K562 (cell line): ENCODE data around the gene ANKRD13D. TPM values are rescaled to one million over a fixed set of nuclear protein-coding genes. Genes with fewer than 3 reads are reported as not detected.

Source experiments
- ATAC-seq: fragments of 200-7000 bp; cut with Tn5 transposase; 3 replicates; pipeline ENCODE4 v1.9.1; 2020; ENCODE audit warnings: moderate library complexity
- BruUV-seq: library from RNA; stranded (reverse); fragments of 400-500 nt; replicated peaks from 2 replicates; lab custom pipeline; 2021; lab: Mats Ljungman, UMichigan
- CTCF ChIA-PET: fragments of 300-600 bp; formaldehyde crosslinking; extraction: SDS; loops from one replicate; lab custom pipeline; 2021; ENCODE audit warnings: low intra/inter-chr PET ratio; lab: Yijun Ruan, JAX
- POLR2A ChIA-PET: fragments of 300-600, 350-650 bp; sonication (Branson Sonifier 250); formaldehyde crosslinking; extraction: SDS; loops from one replicate; lab custom pipeline; 2021; ENCODE audit warnings: antibody characterized with exemption, inconsistent platforms; lab: Yijun Ruan, JAX
- DNase-seq, 4 experiments: peaks; one replicate each; pipeline versions ENCODE4 v3.0.0 to v3.0.0-alpha.2; 2011 to 2018; ENCODE audit warnings: low spot score in 3 of 4, mixed read lengths in 3 of 4; ENCODE audit errors: extremely low read depth in 1 of 4
- FAIRE-seq: peaks from 2 replicates; lab custom pipeline; 2011; peaks lifted over from hg19 to GRCh38; lab: Jason Lieb, UNC
- H2AFZ ChIP-seq: 2 replicates; pipeline ENCODE4 v1.6.0; 2011; ENCODE audit warnings: low read depth, low read length, control low read depth, inconsistent platforms
- H3K27ac ChIP-seq: fragments of 200-600 bp; 3 replicates; pipeline ENCODE4 v1.8.0; 2011; ENCODE audit warnings: low read depth, mild to moderate bottlenecking, control low read depth, inconsistent platforms, low read length, moderate library complexity, mixed read lengths; ENCODE audit errors: extremely low read depth
- H3K27me3 ChIP-seq, 2 experiments: fragments of 300-600 bp in 1 of 2; 2 replicates in 1 of 2; 3 replicates in 1 of 2; pipeline versions ENCODE4 v1.6.0 to v1.8.0; 2011; ENCODE audit warnings: inconsistent platforms in 2 of 2, low read length in 2 of 2, mild to moderate bottlenecking in 1 of 2, mixed read lengths in 1 of 2, moderate library complexity in 1 of 2; ENCODE audit not compliant: control insufficient read depth in 2 of 2, insufficient read depth in 2 of 2
- H3K36me3 ChIP-seq: fragments of 300-600 bp; 3 replicates; pipeline ENCODE4 v1.8.0; 2011; ENCODE audit warnings: mild to moderate bottlenecking, low read length, inconsistent platforms; ENCODE audit not compliant: control insufficient read depth, insufficient read depth
- H3K4me1 ChIP-seq, 2 experiments: fragments of 200-600 bp in 1 of 2; replicated peaks in 1 of 2; 2 replicates in 1 of 2; 3 replicates in 1 of 2; pipeline versions ENCODE4 v1.5.1 to v1.8.0; 2011; ENCODE audit warnings: inconsistent platforms in 2 of 2, low read length in 2 of 2, mild to moderate bottlenecking in 1 of 2, mixed read lengths in 1 of 2, moderate library complexity in 1 of 2; ENCODE audit not compliant: control insufficient read depth in 2 of 2, insufficient read depth in 2 of 2
- H3K4me2 ChIP-seq: 2 replicates; pipeline ENCODE4 v1.6.1; 2011; ENCODE audit warnings: low read length, control low read depth, inconsistent platforms, mixed read lengths; ENCODE audit not compliant: insufficient read depth
- H3K4me3 ChIP-seq: fragments of 200-600 bp; sonication (generic), shearing (Covaris generic); 2 replicates; pipeline ENCODE4 v1.5.1; 2016; ENCODE audit warnings: control low read depth, inconsistent platforms
- H3K79me2 ChIP-seq: fragments of 200-600 bp; 3 replicates; pipeline ENCODE4 v1.8.0; 2011; ENCODE audit warnings: low read length, inconsistent platforms; ENCODE audit not compliant: control insufficient read depth, insufficient read depth
- H3K9ac ChIP-seq, 2 experiments: 2 replicates each; pipeline versions ENCODE4 v1.6.0 to v1.6.1; 2011; ENCODE audit warnings: low read depth in 2 of 2, low read length in 2 of 2, control low read depth in 1 of 2, inconsistent platforms in 1 of 2, mild to moderate bottlenecking in 1 of 2, mixed read lengths in 1 of 2; ENCODE audit not compliant: insufficient read depth in 1 of 2
- H3K9me1 ChIP-seq: one replicate; pipeline ENCODE4 v1.6.0; 2011; ENCODE audit warnings: inconsistent platforms, mild to moderate bottlenecking, low read length, moderate library complexity; ENCODE audit not compliant: control insufficient read depth, insufficient read depth
- H3K9me3 ChIP-seq: replicated peaks from 2 replicates; pipeline ENCODE4 v1.5.1; 2011; ENCODE audit warnings: low read depth, low read length, inconsistent platforms; ENCODE audit not compliant: control insufficient read depth, insufficient read depth
- H4K20me1 ChIP-seq: replicated peaks from 2 replicates; pipeline ENCODE4 v1.6.1; 2011; ENCODE audit warnings: low read length, inconsistent platforms, mixed read lengths; ENCODE audit not compliant: control insufficient read depth, insufficient read depth
- CCNT2 ChIP-seq: IDR thresholded peaks from 2 replicates; pipeline ENCODE4 v1.6.1; 2011; ENCODE audit warnings: borderline replicate concordance, low read depth, mild to moderate bottlenecking, moderate library complexity, mixed read lengths, low read length; ENCODE audit not compliant: insufficient read length; ENCODE audit errors: extremely low read depth
- CUX1 ChIP-seq: fragments of 200-800 bp; sonication (Bioruptor generic); IDR thresholded peaks from 2 replicates; pipeline ENCODE4 v1.6.1; 2016; ENCODE audit warnings: missing genetic modification characterization, missing compliant biosample characterization
- FOXP1 ChIP-seq: sonication (generic); formaldehyde crosslinking; IDR thresholded peaks from 2 replicates; pipeline ENCODE4 v1.8.0; 2022; ENCODE audit warnings: mild to moderate bottlenecking, missing genetic modification reagents
- HNRNPL ChIP-seq: fragments of 200-400 bp; formaldehyde crosslinking; IDR thresholded peaks from 2 replicates; pipeline ENCODE4 v1.6.1; 2017; ENCODE audit warnings: low read depth, mild to moderate bottlenecking, low read length
- MEIS2 ChIP-seq: fragments of 450-650 bp; IDR thresholded peaks from 2 replicates; pipeline ENCODE4 v1.6.1; 2014; ENCODE audit warnings: mild to moderate bottlenecking; ENCODE audit not compliant: partially characterized antibody
- POLR2A ChIP-seq: fragments of 450-650 bp; conservative IDR thresholded peaks from 2 replicates; pipeline ENCODE4 v1.6.1; 2016
- POLR2AphosphoS2 ChIP-seq: IDR thresholded peaks from 2 replicates; pipeline ENCODE4 v1.6.1; 2012; ENCODE audit warnings: low read length, improper control_type of control experiment
- POLR2G ChIP-seq: fragments of 200-400 bp; formaldehyde crosslinking; IDR thresholded peaks from 2 replicates; pipeline ENCODE4 v1.6.1; 2017; ENCODE audit warnings: low read depth, mild to moderate bottlenecking, antibody characterized with exemption, low read length, moderate library complexity
- RBM22 ChIP-seq: fragments of 200-400 bp; formaldehyde crosslinking; IDR thresholded peaks from 2 replicates; pipeline ENCODE4 v1.6.1; 2018; ENCODE audit warnings: low read length, low read depth; ENCODE audit not compliant: poor library complexity, severe bottlenecking
- SUPT5H ChIP-seq: fragments of 450-650 bp; IDR thresholded peaks from 2 replicates; pipeline ENCODE4 v1.6.1; 2016
- TBP ChIP-seq: optimal IDR thresholded peaks from 2 replicates; pipeline ENCODE3; 2011; ENCODE audit warnings: low read depth, low read length, improper control_type of control experiment
- ZNF263 ChIP-seq: sonication (generic); formaldehyde crosslinking; IDR thresholded peaks from 2 replicates; pipeline ENCODE4 v1.8.0; 2022; ENCODE audit warnings: mild to moderate bottlenecking, missing genetic modification reagents, borderline replicate concordance
- WGBS: fragments of 100-300 bp; shearing (Covaris generic); methylation state at CpG from one replicate; pipeline ENCODE4 v1.1.6; 2016; ENCODE audit warnings: low coverage, mixed read lengths; ENCODE audit not compliant: insufficient coverage; ENCODE audit errors: missing lambda C conversion rate; 5-methylcytosine and 5-hydroxymethylcytosine counted together
- in situ Hi-C: fragments of 300-500 bp; cut with MboI; formaldehyde crosslinking; loops from 4 replicates; pipeline ENCODE4 v1.15.0; 2018; ENCODE audit warnings: inconsistent platforms, mixed read lengths
- intact Hi-C: fragments of 100-400 bp; cut with micrococcal nuclease; formaldehyde crosslinking; loops from 2 replicates; pipeline ENCODE4 v1.14.2; 2022
- polyA plus RNA-seq, 8 experiments: library from polyadenylated mRNA; depleted of rRNA in 4 of 8; stranded (reverse) in 5 of 8; unstranded in 3 of 8; fragments of >200 nt; fragmentation: Nextera tagmentation in 2 of 8; fragmentation: Illumina TruSeq in 1 of 8; extraction: Ambion mirVana in 2 of 8; extraction: Trizol in 1 of 8; gene quantifications; 2 replicates each; pipeline versions ENCODE4 v1.2.1 to v1.2.3, GENCODE V29; 2011 to 2014; ENCODE audit warnings: inconsistent platforms in 1 of 8, missing spikeins in 1 of 8
- total RNA-seq, 7 experiments: library from RNA; depleted of rRNA in 6 of 7; stranded (reverse); fragments of >200 nt in 6 of 7; fragmentation: Illumina TruSeq in 2 of 7; extraction: Trizol in 2 of 7; gene quantifications; 2 replicates each; pipeline versions ENCODE4 v1.2.1 to v1.2.3, GENCODE V29; 2011 to 2021; ENCODE audit warnings: low replicate concordance in 1 of 7
- TF ChIP-seq, protein P1 (sequence below): fragments of 450-650 bp; IDR thresholded peaks from 2 replicates; pipeline ENCODE4 v1.6.1; 2016; ENCODE audit warnings: mild to moderate bottlenecking

The ANKRD13D gene
- total and polyA plus RNA-seq, 9 of the 15 experiments (the other 6 are each of a cell fraction or from before 2014, with no cell fraction given), result 0.94 to 40.9 (median 22.4) TPM

GRCh38 chr11:67285541-67286498, 3.3 kb upstream of the ANKRD13D start:
- Histone ChIP-seq H2AFZ (no peak overlapping the region), H3K36me3 (peaks cover 77% of the 10 kb centered on the region; the same call in 2 of the 3 replicates), H3K9me1 (no peaks in the 10 kb centered on the region), H3K9ac (no peak overlapping the region), H3K79me2 (peaks cover 15% of the 10 kb centered on the region), H3K9me3 (no peaks in the 10 kb centered on the region), H3K27me3 (no peaks in the 10 kb centered on the region), H3K4me3 (no peak overlapping the region), H3K4me1 (peaks cover 15 to 62% of the 10 kb centered on the region in 2 experiments), H4K20me1 (no peaks in the 10 kb centered on the region), H3K4me2 (no peak overlapping the region), H3K27ac (no peak overlapping the region)
- intact Hi-C loops, result no loop called here
- DNase-seq (no peak), ATAC-seq (no peak), FAIRE-seq (no peak)
- ChIA-PET CTCF (no interaction called here), POLR2A (interaction anchor here (0.5 to 3.4 kb wide), 6 partner anchors 8 to 179 kb away, joined by 3 to 29 read pairs (median 4); no protein-coding TSS in a partner anchor)
- BruUV-seq, result TSS peak; percentile 48
- 93% methylated on average over 32 of the region's 39 CpGs for WGBS
- in situ Hi-C loops, result no loop called here
- TF ChIP-seq, protein P1, sequence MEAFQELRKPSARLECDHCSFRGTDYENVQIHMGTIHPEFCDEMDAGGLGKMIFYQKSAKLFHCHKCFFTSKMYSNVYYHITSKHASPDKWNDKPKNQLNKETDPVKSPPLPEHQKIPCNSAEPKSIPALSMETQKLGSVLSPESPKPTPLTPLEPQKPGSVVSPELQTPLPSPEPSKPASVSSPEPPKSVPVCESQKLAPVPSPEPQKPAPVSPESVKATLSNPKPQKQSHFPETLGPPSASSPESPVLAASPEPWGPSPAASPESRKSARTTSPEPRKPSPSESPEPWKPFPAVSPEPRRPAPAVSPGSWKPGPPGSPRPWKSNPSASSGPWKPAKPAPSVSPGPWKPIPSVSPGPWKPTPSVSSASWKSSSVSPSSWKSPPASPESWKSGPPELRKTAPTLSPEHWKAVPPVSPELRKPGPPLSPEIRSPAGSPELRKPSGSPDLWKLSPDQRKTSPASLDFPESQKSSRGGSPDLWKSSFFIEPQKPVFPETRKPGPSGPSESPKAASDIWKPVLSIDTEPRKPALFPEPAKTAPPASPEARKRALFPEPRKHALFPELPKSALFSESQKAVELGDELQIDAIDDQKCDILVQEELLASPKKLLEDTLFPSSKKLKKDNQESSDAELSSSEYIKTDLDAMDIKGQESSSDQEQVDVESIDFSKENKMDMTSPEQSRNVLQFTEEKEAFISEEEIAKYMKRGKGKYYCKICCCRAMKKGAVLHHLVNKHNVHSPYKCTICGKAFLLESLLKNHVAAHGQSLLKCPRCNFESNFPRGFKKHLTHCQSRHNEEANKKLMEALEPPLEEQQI, result no peak
- TF ChIP-seq TBP (no peak), CCNT2 (peak; percentile 19), HNRNPL (peak; percentile 69; the same call in 1 of the 2 replicates), POLR2A (0 out of 2 replicates have a peak, but pooled peaks have one; percentile 13), MEIS2 (no peak), CUX1 (CRISPR knock-in tag) (no peak), SUPT5H (no peak), RBM22 (peak; percentile 75), POLR2G (peak; percentile 69), FOXP1 (CRISPR knock-in tag) (no peak), ZNF263 (no peak), POLR2AphosphoS2 (0 out of 2 replicates have a peak, but pooled peaks have one; percentile 21)
